ENCODE measurements around the gene SPTB. TPM values are rescaled to one million over a fixed set of nuclear protein-coding genes. Genes with fewer than 3 reads are reported as not detected.

Gene SPTB
- total and polyA plus RNA-seq, 10 of the 15 experiments (the other 5 are each of a cell fraction or from before 2014, with no cell fraction given), result under 0.01 to 0.04 (median 0.02) TPM; not detected in 4

- H3K79me2 ChIP-seq (ENCODE audit: control insufficient read depth, insufficient read depth, low read length), result no peaks in the 10 kb centered on the region
- intact Hi-C loops (cut with micrococcal nuclease; ENCODE audit: unreplicated experiment) (no loop called here), in situ Hi-C loops (cut with MboI) (no loop called here)
- H3K27ac ChIP-seq (ENCODE audit: control insufficient read depth, insufficient read depth), result no peak overlapping the region
- H3K9me3 ChIP-seq (replicated peaks; ENCODE audit: control insufficient read depth, insufficient read depth, low read length), result no peaks in the 10 kb centered on the region
- no peak overlapping the region for H3K4me3 ChIP-seq
- 54% methylated on average over 6 of the region's 6 CpGs for WGBS (ENCODE audit: insufficient coverage, insufficient replicate concordance, low lambda C conversion rate, missing lambda C conversion rate)
- H3K27me3 ChIP-seq (replicated peaks in 1 of 2; ENCODE audit: control insufficient read depth in 2 of 2, insufficient read depth in 2 of 2, low read length in 1 of 2), result peaks cover 0 to 3% of the 10 kb centered on the region in 2 experiments; a peak in 3 of 4 replicates
- DNase-seq (ENCODE audit: low read depth, low spot score), result no peak
- no peaks in the 10 kb centered on the region for H3K36me3 ChIP-seq (ENCODE audit: control insufficient read depth in 2 of 2, insufficient read depth in 2 of 2, low read length in 1 of 2)
- TF ChIP-seq MYC (IDR thresholded peaks at IDR 0.05; ENCODE audit: insufficient read depth, insufficient read length, insufficient replicate concordance, low read length, severe bottlenecking) (no peak), SIN3A (IDR thresholded peaks at IDR 0.05; ENCODE audit: low read depth, low read length) (no peak), MEF2A (IDR thresholded peaks at IDR 0.05; ENCODE audit: insufficient read depth, low read depth, low read length) (no peak), KAT2A (conservative IDR thresholded peaks at IDR 0.05; ENCODE audit: control insufficient read depth, low read depth, low read length) (no peak), ZNF384 (IDR thresholded peaks at IDR 0.05; ENCODE audit: borderline replicate concordance, low read depth, low read length) (no peak)
- H3K9ac ChIP-seq (ENCODE audit: control insufficient read depth, insufficient read depth, low read length), result no peak overlapping the region
- CTCF ChIA-PET, result interaction anchor here (0.7 to 0.9 kb wide), 2 partner anchors 8 to 11 kb away, joined by 3 read pairs; no protein-coding TSS in a partner anchor
- no peak for FAIRE-seq
- ATAC-seq, result no peak
- H2AFZ ChIP-seq (ENCODE audit: control insufficient read depth, low read depth, low read length), result no peak overlapping the region
- SMC1A ChIA-PET (ENCODE audit: uncharacterized antibody, unreplicated experiment), result no interaction called here
- no peaks in the 10 kb centered on the region for H4K20me1 ChIP-seq (ENCODE audit: control insufficient read depth, insufficient read depth)
- no TSS peak for BruUV-seq (replicated peaks)
- H3K4me1 ChIP-seq (ENCODE audit: control insufficient read depth, insufficient read depth, low read length), result no peaks in the 10 kb centered on the region
- RAD21 ChIA-PET (ENCODE audit: unreplicated experiment), result no interaction called here
- POLR2A ChIA-PET, result no interaction called here
- H3K4me2 ChIP-seq (ENCODE audit: control insufficient read depth, insufficient read depth), result no peak overlapping the region
Measured at GRCh38 chr14:64752909-64753308, 126.8 kb downstream of the SPTB start.

GRCh38 chr14:64748995-64749714 is 130.6 kb downstream of the SPTB start:
- no peaks in the 10 kb centered on the region for H3K79me2 ChIP-seq (ENCODE audit: control insufficient read depth, insufficient read depth, low read length)
- no TSS peak for BruUV-seq (replicated peaks)
- 80% methylated on average over 26 of the region's 51 CpGs for WGBS (ENCODE audit: insufficient coverage, insufficient replicate concordance, low lambda C conversion rate, missing lambda C conversion rate)
- no peaks in the 10 kb centered on the region for H4K20me1 ChIP-seq (ENCODE audit: control insufficient read depth, insufficient read depth)
- no peak for DNase-seq (ENCODE audit: low read depth, low spot score)
- H3K36me3 ChIP-seq (ENCODE audit: control insufficient read depth in 2 of 2, insufficient read depth in 2 of 2, low read length in 1 of 2), result no peaks in the 10 kb centered on the region; a peak in 1 of 4 replicates
- FAIRE-seq, result no peak
- H3K9ac ChIP-seq (ENCODE audit: control insufficient read depth, insufficient read depth, low read length), result no peak overlapping the region
- H3K4me3 ChIP-seq, result no peak overlapping the region
- peaks cover 0 to 2% of the 10 kb centered on the region in 2 experiments; a peak in 2 of 4 replicates for H3K27me3 ChIP-seq (replicated peaks in 1 of 2; ENCODE audit: control insufficient read depth in 2 of 2, insufficient read depth in 2 of 2, low read length in 1 of 2)
- no peak overlapping the region for H2AFZ ChIP-seq (ENCODE audit: control insufficient read depth, low read depth, low read length)
- no peaks in the 10 kb centered on the region for H3K4me1 ChIP-seq (ENCODE audit: control insufficient read depth, insufficient read depth, low read length)
- no peak for ATAC-seq
- intact Hi-C loops (cut with micrococcal nuclease; ENCODE audit: unreplicated experiment), result no loop called here
- no peak overlapping the region for H3K27ac ChIP-seq (ENCODE audit: control insufficient read depth, insufficient read depth)
- RAD21 ChIA-PET (ENCODE audit: unreplicated experiment), result interaction anchor here (1.4 kb wide), 1 partner anchor 13 kb away, joined by 3 read pairs; no protein-coding TSS in a partner anchor
- no peak overlapping the region for H3K4me2 ChIP-seq (ENCODE audit: control insufficient read depth, insufficient read depth)
- CTCF ChIA-PET, result interaction anchor here (2.1 kb wide), 1 partner anchor 12 kb away, joined by 8 read pairs; no protein-coding TSS in a partner anchor
- in situ Hi-C loops (cut with MboI), result no loop called here
- POLR2A ChIA-PET, result interaction anchor here (0.6 kb wide), 1 partner anchor 556 kb away, joined by 4 read pairs; no protein-coding TSS in a partner anchor
- H3K9me3 ChIP-seq (replicated peaks; ENCODE audit: control insufficient read depth, insufficient read depth, low read length), result no peaks in the 10 kb centered on the region; the same call in 2 of the 3 replicates
- SMC1A ChIA-PET (ENCODE audit: uncharacterized antibody, unreplicated experiment), result no interaction called here
- no peak for TF ChIP-seq IRF4 (IDR thresholded peaks at IDR 0.05; ENCODE audit: low read depth, low read length)
- no peak for TF ChIP-seq ESRRA (IDR thresholded peaks at IDR 0.05; ENCODE audit: low read length)
- TF ChIP-seq ZSCAN29 (IDR thresholded peaks at IDR 0.05), result no peak
- TF ChIP-seq NR2F1 (conservative IDR thresholded peaks at IDR 0.05), result no peak
- no peak for TF ChIP-seq HSF1 (IDR thresholded peaks at IDR 0.05; ENCODE audit: low read depth, low read length)
- TF ChIP-seq ZNF217 (IDR thresholded peaks at IDR 0.05), result no peak
- TF ChIP-seq TCF7 (IDR thresholded peaks at IDR 0.05; ENCODE audit: borderline replicate concordance), result no peak
- no peak for TF ChIP-seq RBBP5 (conservative IDR thresholded peaks at IDR 0.05)
- no peak for TF ChIP-seq POLR2AphosphoS5 (IDR thresholded peaks at IDR 0.05; ENCODE audit: low read length)
- no peak for TF ChIP-seq JUND (IDR thresholded peaks at IDR 0.05; ENCODE audit: low read depth, low read length)
- TF ChIP-seq CEBPB (IDR thresholded peaks at IDR 0.05; ENCODE audit: borderline replicate concordance in 1 of 2, low read depth in 2 of 2, low read length in 2 of 2), result no peak
- TF ChIP-seq PML (IDR thresholded peaks at IDR 0.05; ENCODE audit: low read length), result no peak
- no peak for TF ChIP-seq POU2F2 (IDR thresholded peaks at IDR 0.05; ENCODE audit: borderline replicate concordance, low read depth, low read length)
